ENCODE measurements around the gene MTA2.

The MTA2 gene

DNA sequence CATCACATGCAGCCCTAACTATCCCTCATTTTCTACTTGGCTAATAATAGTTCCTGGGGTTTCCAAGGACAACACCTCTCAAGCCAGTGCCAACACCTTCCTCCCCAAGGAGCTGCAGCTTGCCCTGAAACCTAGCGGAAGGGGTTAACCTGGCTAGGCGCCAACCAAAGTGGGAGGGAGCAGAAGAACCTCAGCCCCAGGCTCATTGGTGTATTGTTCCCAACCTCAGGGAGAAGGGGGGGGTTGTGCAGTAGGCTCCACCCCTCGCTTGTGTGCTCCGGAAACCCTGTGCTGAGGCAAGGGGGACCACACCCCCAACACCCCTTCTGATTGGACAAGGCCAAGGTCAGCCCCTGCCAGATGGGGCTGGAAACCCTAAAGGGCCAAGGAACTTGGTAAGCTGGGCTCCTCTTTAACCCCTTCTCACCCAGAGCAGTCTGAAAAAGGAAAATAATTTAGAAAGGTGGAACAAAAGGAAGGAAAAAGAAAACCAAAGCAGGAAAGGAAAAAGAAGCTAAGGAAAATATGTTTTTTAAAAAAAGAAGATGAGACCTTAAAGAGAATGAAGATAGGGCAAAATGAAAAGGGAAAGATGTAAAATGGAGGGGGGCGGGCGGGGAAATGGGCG is 2.5 kb downstream of the MTA2 start:
- H4K20me1 ChIP-seq (ENCODE audit: insufficient read depth, low read length, poor library complexity, severe bottlenecking): peaks cover 32% of the 10 kb centered on the region
- H3K4me2 ChIP-seq (ENCODE audit: low read depth, low read length, poor library complexity, severe bottlenecking): peak overlapping the region; percentile 95
- H3K36me3 ChIP-seq (ENCODE audit: insufficient read depth, low read length): peaks cover 40% of the 10 kb centered on the region; the same call in 1 of the 2 replicates
- no peaks in the 10 kb centered on the region for H3K9me2 ChIP-seq (replicated peaks; ENCODE audit: low read depth, low read length)
- peak overlapping the region; percentile 100 for H3K9ac ChIP-seq (ENCODE audit: low read depth, low read length, poor library complexity, severe bottlenecking)
- no peak overlapping the region for H2AFZ ChIP-seq (ENCODE audit: low read length)
- no peaks in the 10 kb centered on the region for H3F3A ChIP-seq (ENCODE audit: low read depth)
- H3K9me3 ChIP-seq (ENCODE audit: insufficient read depth, low read depth, low read length): no peaks in the 10 kb centered on the region
- H3K79me2 ChIP-seq (ENCODE audit: insufficient read depth, low read length): peaks cover 60% of the 10 kb centered on the region
- peaks cover 8% of the 10 kb centered on the region for H3K27me3 ChIP-seq (ENCODE audit: insufficient read depth, low read length, poor library complexity, severe bottlenecking)
- H3K4me1 ChIP-seq (ENCODE audit: insufficient read depth, low read length, poor library complexity, severe bottlenecking): peaks cover 21% of the 10 kb centered on the region
- TF ChIP-seq, protein P1, sequence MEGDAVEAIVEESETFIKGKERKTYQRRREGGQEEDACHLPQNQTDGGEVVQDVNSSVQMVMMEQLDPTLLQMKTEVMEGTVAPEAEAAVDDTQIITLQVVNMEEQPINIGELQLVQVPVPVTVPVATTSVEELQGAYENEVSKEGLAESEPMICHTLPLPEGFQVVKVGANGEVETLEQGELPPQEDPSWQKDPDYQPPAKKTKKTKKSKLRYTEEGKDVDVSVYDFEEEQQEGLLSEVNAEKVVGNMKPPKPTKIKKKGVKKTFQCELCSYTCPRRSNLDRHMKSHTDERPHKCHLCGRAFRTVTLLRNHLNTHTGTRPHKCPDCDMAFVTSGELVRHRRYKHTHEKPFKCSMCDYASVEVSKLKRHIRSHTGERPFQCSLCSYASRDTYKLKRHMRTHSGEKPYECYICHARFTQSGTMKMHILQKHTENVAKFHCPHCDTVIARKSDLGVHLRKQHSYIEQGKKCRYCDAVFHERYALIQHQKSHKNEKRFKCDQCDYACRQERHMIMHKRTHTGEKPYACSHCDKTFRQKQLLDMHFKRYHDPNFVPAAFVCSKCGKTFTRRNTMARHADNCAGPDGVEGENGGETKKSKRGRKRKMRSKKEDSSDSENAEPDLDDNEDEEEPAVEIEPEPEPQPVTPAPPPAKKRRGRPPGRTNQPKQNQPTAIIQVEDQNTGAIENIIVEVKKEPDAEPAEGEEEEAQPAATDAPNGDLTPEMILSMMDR (conservative IDR thresholded peaks at IDR 0.05; ENCODE audit: low read length): no peak
- no peak for TF ChIP-seq EZH2phosphoT487 (IDR thresholded peaks at IDR 0.05; ENCODE audit: borderline replicate concordance)
- peak overlapping the region; percentile 95 for H3K4me3 ChIP-seq (ENCODE audit: low read length, poor library complexity, severe bottlenecking)

DNA sequence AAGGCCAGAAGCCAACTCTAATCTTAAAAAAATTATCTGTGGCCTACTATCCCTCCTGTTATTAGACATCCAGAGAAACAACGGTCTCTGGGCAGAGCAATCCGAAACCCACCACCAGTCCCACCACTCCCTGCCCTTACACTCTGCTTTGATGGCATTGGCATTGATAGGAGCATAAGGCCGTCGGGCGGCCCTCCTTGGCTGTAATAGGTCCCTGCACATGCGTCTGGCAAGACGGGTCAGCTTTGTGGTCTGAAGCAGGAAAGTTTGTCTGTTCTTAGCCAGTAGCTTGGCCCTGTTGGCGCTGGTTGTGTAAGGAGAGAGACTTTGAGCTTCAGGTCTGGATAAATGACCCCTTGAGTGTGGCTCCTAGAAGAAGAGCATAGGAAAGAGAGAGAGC is 6.5 kb downstream of the MTA2 start:
- H3K9me2 ChIP-seq (replicated peaks; ENCODE audit: low read depth, low read length): no peaks in the 10 kb centered on the region
- H3F3A ChIP-seq (ENCODE audit: low read depth): peaks cover 12% of the 10 kb centered on the region
- H2AFZ ChIP-seq (ENCODE audit: low read length): no peak overlapping the region
- H4K20me1 ChIP-seq (ENCODE audit: insufficient read depth, low read length, poor library complexity, severe bottlenecking): peaks cover 41% of the 10 kb centered on the region
- TF ChIP-seq, protein P1 (conservative IDR thresholded peaks at IDR 0.05; ENCODE audit: low read length): no peak
- no peak for TF ChIP-seq EZH2phosphoT487 (IDR thresholded peaks at IDR 0.05; ENCODE audit: borderline replicate concordance)
- no peaks in the 10 kb centered on the region for H3K27me3 ChIP-seq (ENCODE audit: insufficient read depth, low read length, poor library complexity, severe bottlenecking)
- no peak overlapping the region for H3K4me2 ChIP-seq (ENCODE audit: low read depth, low read length, poor library complexity, severe bottlenecking)
- peaks cover 52% of the 10 kb centered on the region; the same call in 1 of the 2 replicates for H3K36me3 ChIP-seq (ENCODE audit: insufficient read depth, low read length)
- peaks cover 32% of the 10 kb centered on the region for H3K4me1 ChIP-seq (ENCODE audit: insufficient read depth, low read length, poor library complexity, severe bottlenecking)
- no peaks in the 10 kb centered on the region for H3K9me3 ChIP-seq (ENCODE audit: insufficient read depth, low read depth, low read length)
- no peak overlapping the region for H3K9ac ChIP-seq (ENCODE audit: low read depth, low read length, poor library complexity, severe bottlenecking)
- no peak overlapping the region for H3K4me3 ChIP-seq (ENCODE audit: low read length, poor library complexity, severe bottlenecking)
- H3K79me2 ChIP-seq (ENCODE audit: insufficient read depth, low read length): peaks cover 63% of the 10 kb centered on the region

DNA sequence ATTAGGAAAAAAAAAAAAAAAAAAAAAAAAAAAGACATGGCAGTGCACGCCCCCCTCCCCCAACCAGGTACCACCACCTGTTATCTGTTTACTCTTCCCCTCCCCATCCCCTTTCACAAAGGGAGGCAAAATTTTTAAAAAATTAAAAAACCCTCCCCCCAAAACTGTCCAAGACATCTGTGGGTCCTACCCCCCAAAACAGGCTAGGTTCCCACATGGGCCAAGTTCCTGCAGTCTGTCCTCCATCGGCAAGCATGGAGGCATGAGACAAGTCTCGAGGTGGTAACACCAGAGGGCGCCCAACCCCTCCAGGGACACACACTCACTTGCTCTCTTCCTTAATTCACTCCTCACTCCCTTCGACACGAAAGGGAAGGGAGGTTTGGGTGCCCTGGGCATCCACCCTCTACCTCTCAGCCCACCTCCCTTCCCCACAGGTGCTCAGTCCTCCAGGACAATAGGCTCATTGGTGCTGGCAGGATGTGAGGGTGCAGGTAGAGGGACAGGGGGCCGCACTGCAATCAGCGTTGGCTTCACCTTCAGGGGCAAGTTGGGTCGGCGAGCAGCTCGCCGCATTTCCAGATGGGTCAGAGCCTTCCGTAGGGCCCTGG is 8.1 kb downstream of the MTA2 start:
- TF ChIP-seq, protein P1 (conservative IDR thresholded peaks at IDR 0.05; ENCODE audit: low read length): peak; percentile 89
- TF ChIP-seq EZH2phosphoT487 (IDR thresholded peaks at IDR 0.05; ENCODE audit: borderline replicate concordance): no peak

More for the DNA sequence above, 8.1 kb downstream of the MTA2 start:
- Histone ChIP-seq H3F3A (ENCODE audit: low read depth) (peaks cover 12% of the 10 kb centered on the region), H3K4me2 (ENCODE audit: low read depth, low read length, poor library complexity, severe bottlenecking) (peak overlapping the region; percentile 87), H3K9me2 (replicated peaks; ENCODE audit: low read depth, low read length) (no peaks in the 10 kb centered on the region), H3K79me2 (ENCODE audit: insufficient read depth, low read length) (peaks cover 63% of the 10 kb centered on the region), H3K4me1 (ENCODE audit: insufficient read depth, low read length, poor library complexity, severe bottlenecking) (peaks cover 26% of the 10 kb centered on the region), H3K36me3 (ENCODE audit: insufficient read depth, low read length) (peaks cover 52% of the 10 kb centered on the region; the same call in 1 of the 2 replicates), H3K4me3 (ENCODE audit: low read length, poor library complexity, severe bottlenecking) (peak overlapping the region; percentile 93), H3K9me3 (ENCODE audit: insufficient read depth, low read depth, low read length) (no peaks in the 10 kb centered on the region), H4K20me1 (ENCODE audit: insufficient read depth, low read length, poor library complexity, severe bottlenecking) (peaks cover 36% of the 10 kb centered on the region), H3K9ac (ENCODE audit: low read depth, low read length, poor library complexity, severe bottlenecking) (no peak overlapping the region), H3K27me3 (ENCODE audit: insufficient read depth, low read length, poor library complexity, severe bottlenecking) (no peaks in the 10 kb centered on the region), H2AFZ (ENCODE audit: low read length) (no peak overlapping the region)

Data from Loucy (cell line).